Epithelial cell of proximal tubule (primary cell): ENCODE data around the gene ATRNL1. TPM values are rescaled to one million over a fixed set of nuclear protein-coding genes. Genes with fewer than 3 reads are reported as not detected.

ENCODE experiments used
- DNase-seq: peaks from one replicate; pipeline ENCODE4 v3.0.0-alpha.2; 2011; ENCODE audit warnings: low read depth
- H3K4me3 ChIP-seq: 2 replicates; pipeline ENCODE4 v1.5.1; 2011; ENCODE audit warnings: low read depth, mild to moderate bottlenecking, low read length
- total RNA-seq: library from RNA; depleted of rRNA; stranded (reverse); fragments of >200 nt; gene quantifications from 2 replicates; pipeline ENCODE4 v1.2.3, GENCODE V29; 2015
- TF ChIP-seq, protein P1 (sequence below): conservative IDR thresholded peaks from 2 replicates; pipeline ENCODE4 v1.5.1; 2012; ENCODE audit warnings: low read depth, mild to moderate bottlenecking, low read length

Gene ATRNL1
- total RNA-seq, 1 donor from 2014 or later: 12.4 TPM

DNA sequence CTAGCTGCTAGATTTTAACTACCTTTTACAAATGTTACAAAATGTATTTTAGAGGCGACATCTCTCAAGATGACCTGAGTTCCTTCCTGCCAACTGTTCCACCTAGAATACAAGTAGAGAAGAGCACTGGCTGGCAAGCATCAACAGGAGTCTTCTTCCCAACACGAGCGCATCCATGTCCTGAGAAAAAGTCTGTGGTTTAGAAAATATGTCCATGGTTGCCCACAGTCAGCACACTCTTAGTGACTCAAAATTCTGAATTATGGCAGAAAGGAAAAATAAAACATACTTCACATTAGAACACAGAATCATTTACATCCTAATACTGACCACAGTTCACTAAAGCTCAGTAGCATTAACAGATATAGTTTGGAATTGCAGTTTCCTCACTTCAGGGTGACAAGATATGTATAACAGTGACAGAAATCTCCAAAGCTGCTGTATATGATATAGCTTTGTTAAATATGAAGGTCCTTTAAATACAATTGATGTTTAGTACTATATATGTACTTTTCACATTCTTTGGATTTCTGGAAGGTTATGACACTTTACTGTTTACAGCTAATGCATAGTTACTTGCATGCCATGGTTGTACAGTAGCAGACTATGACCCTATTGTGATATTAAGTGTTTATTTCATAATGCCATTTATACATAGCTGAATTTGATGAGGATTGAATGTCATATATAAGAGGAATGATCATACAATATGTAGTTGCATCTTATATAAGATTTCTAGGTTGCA, 852.7 kb downstream of the ATRNL1 start:
- TF ChIP-seq, protein P1, sequence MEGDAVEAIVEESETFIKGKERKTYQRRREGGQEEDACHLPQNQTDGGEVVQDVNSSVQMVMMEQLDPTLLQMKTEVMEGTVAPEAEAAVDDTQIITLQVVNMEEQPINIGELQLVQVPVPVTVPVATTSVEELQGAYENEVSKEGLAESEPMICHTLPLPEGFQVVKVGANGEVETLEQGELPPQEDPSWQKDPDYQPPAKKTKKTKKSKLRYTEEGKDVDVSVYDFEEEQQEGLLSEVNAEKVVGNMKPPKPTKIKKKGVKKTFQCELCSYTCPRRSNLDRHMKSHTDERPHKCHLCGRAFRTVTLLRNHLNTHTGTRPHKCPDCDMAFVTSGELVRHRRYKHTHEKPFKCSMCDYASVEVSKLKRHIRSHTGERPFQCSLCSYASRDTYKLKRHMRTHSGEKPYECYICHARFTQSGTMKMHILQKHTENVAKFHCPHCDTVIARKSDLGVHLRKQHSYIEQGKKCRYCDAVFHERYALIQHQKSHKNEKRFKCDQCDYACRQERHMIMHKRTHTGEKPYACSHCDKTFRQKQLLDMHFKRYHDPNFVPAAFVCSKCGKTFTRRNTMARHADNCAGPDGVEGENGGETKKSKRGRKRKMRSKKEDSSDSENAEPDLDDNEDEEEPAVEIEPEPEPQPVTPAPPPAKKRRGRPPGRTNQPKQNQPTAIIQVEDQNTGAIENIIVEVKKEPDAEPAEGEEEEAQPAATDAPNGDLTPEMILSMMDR: no peak
- no peak for DNase-seq
- H3K4me3 ChIP-seq: no peak overlapping the region

DNA sequence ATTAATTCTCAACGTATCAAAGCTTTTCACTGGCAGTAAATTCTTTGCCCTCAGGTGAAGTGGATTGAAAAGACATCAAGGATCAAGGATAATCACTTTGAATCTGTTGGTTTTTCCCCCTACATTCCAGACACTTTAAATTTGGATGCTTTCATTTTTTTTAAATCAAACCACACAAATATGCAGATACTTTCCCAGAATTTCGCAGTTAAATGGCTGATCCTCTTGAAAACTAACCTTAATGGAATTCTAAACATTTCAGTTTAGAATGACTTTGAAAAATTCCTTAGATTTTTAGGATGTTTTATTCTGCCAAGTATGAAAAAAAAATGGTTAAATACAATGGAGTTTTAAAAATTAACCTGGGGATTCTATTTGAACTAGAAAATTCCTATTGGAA, 853.9 kb downstream of the ATRNL1 start:
- H3K4me3 ChIP-seq: no peak overlapping the region
- TF ChIP-seq, protein P1: no peak
- peak; percentile 67 for DNase-seq

DNA sequence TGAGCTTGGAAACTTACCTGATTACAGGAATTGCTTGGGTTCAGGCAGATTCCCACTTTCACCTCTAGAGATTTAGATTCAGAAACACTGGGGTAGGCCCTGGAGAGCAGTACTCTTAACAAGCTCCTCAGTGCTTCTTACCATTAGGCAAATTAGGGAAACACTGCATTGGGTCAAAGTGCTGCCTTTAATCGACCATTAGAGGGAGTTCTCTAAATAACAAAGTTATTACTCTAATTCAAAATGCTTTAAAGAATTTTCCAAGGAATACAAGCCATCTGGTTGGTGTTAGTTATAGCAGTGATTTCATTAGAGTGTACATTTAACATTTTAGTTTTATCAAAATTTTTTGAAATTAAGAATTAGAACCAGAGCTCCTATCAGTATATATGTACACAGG, 855.3 kb downstream of the ATRNL1 start:
- TF ChIP-seq, protein P1: peak; percentile 62
- DNase-seq: no peak
- no peak overlapping the region for H3K4me3 ChIP-seq

DNA sequence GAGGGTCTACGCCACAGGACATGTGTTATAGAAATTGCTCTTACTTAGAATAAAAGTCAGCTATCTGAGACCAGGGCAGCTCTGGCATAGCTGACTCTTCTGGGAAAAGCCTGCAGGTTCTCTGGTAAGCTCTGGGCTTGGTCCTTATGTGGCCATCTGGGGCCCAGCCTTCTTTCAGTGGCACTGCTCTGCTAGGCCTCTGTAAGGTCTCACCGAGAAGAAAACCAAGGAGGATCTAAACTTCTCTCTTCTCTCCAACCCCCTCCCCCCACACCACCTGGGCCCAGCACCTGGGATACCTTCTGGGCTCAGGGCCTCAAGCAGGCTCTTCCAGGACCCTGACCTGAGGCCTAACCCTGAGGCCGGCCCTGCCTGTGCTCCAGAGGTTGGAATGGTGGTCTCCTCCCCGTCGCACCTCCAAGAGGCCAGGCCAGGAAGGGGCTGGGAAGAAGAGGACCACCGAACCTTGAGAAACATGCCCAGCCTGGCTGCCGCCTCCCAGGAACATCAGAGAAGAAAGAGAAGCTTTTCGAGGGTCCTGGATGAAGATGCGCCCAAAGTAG, 856.2 kb downstream of the ATRNL1 start:
- H3K4me3 ChIP-seq: no peak overlapping the region
- no peak for DNase-seq
- TF ChIP-seq, protein P1: no peak

DNA sequence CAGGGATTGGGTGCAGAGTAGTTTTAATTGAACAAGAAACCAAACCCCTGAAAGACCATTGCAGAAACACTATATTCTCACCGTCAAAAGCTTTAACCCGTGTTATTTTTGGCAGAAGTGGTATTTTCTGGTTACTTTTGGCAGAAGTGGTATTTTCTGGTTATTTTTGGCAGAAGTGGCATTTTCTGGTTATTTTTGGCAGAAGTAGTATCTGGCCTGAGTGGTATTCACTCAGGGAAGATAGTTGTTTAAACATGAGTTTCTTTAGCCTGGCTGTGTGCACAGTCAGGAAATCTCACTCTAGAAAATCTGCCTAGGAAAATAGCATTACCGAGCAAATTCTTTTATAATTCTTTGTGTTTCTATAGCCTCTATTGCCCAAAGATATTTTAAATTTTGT, 857.2 kb downstream of the ATRNL1 start:
- DNase-seq: no peak
- no peak overlapping the region for H3K4me3 ChIP-seq
- TF ChIP-seq, protein P1: no peak

DNA sequence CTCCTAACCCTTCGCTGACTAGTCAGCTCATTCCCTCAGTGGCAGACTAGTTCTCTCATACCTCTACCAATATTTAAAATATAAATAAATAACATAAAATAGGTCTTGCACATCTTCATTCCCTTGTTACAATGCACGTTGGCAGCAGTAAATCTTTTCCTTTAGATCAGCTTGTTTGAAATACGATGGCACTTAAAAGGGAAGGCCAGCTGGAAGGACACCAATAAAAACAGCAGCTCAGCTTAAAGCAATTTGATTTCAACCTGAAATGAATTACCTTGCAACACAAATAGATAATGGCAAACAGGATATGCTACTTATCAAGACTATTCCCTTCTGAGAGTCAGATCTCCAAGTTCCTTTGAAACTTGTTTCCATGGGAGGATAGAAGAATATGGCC, 858.1 kb downstream of the ATRNL1 start:
- DNase-seq: no peak
- H3K4me3 ChIP-seq: no peak overlapping the region
- TF ChIP-seq, protein P1: no peak

DNA sequence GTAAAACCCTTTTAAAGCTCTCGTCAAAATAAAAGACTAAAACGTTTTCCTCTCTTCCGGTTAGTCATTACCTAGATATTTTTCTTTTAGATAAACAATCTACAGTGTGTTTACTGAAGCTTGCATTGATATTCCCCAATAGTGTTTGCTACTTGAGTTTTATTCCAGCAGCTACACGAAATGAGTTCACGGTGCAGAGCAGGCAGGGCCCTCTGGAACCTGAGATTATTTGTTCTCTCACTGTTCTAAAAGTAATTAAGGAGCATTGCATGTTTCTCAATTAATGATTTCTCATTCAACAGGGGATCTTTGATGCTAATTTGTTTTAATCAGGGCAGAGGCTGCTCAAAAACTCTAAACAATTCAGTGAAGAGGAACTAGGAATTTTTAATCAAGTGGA, 860.1 kb downstream of the ATRNL1 start:
- TF ChIP-seq, protein P1: no peak
- no peak for DNase-seq
- H3K4me3 ChIP-seq: no peak overlapping the region
